ENCODE measurements around the gene ITPK1. TPM values are rescaled to one million over a fixed set of nuclear protein-coding genes. Genes with fewer than 3 reads are reported as not detected.

ITPK1 gene
- total RNA-seq, 1 donor from 2014 or later = 32.8 TPM

GRCh38 chr14:93054876-93055275 is 60.8 kb downstream of the ITPK1 start:
- no peak overlapping the region for H3K27ac Mint-ChIP-seq (ENCODE audit: unreplicated experiment)
- no peak for DNase-seq (ENCODE audit: extremely low spot score, unreplicated experiment)
- no peak for TF ChIP-seq CTCF (IDR thresholded peaks at IDR 0.05)
- no peaks in the 10 kb centered on the region for H3K9me3 Mint-ChIP-seq (ENCODE audit: unreplicated experiment)
- no peaks in the 10 kb centered on the region for H3K27me3 Mint-ChIP-seq (ENCODE audit: unreplicated experiment)
- no peaks in the 10 kb centered on the region for H3K36me3 Mint-ChIP-seq (ENCODE audit: unreplicated experiment)
- H3K4me1 Mint-ChIP-seq (ENCODE audit: unreplicated experiment) = peaks cover 20% of the 10 kb centered on the region
- H3K4me3 Mint-ChIP-seq (ENCODE audit: unreplicated experiment) = no peak overlapping the region

DNA sequence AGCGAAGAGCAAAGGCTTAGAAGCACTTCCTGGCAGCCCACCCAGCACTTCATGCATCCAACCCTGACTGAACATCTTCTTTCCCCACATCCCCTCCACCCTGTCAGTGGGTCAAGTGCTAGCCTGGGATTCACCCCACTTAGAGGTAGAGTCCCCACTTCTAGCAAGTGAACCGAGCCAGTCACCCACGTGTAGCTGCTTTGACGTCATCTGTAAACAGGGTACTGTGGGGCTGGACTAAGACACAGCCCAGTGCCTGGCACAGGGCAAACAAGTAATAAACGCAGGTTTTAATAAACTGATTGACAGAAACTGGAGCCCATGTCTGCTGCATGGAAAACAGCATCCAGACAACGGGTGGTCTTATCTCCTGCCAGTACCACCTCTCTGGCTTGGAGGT is 61.7 kb downstream of the ITPK1 start:
- Mint-ChIP-seq H3K27me3 (ENCODE audit: unreplicated experiment) (no peaks in the 10 kb centered on the region), H3K9me3 (ENCODE audit: unreplicated experiment) (no peaks in the 10 kb centered on the region), H3K4me3 (ENCODE audit: unreplicated experiment) (no peak overlapping the region), H3K27ac (ENCODE audit: unreplicated experiment) (no peak overlapping the region), H3K4me1 (ENCODE audit: unreplicated experiment) (peaks cover 28% of the 10 kb centered on the region), H3K36me3 (ENCODE audit: unreplicated experiment) (no peaks in the 10 kb centered on the region)
- TF ChIP-seq CTCF (IDR thresholded peaks at IDR 0.05) = no peak
- no peak for DNase-seq (ENCODE audit: extremely low spot score, unreplicated experiment)

DNA sequence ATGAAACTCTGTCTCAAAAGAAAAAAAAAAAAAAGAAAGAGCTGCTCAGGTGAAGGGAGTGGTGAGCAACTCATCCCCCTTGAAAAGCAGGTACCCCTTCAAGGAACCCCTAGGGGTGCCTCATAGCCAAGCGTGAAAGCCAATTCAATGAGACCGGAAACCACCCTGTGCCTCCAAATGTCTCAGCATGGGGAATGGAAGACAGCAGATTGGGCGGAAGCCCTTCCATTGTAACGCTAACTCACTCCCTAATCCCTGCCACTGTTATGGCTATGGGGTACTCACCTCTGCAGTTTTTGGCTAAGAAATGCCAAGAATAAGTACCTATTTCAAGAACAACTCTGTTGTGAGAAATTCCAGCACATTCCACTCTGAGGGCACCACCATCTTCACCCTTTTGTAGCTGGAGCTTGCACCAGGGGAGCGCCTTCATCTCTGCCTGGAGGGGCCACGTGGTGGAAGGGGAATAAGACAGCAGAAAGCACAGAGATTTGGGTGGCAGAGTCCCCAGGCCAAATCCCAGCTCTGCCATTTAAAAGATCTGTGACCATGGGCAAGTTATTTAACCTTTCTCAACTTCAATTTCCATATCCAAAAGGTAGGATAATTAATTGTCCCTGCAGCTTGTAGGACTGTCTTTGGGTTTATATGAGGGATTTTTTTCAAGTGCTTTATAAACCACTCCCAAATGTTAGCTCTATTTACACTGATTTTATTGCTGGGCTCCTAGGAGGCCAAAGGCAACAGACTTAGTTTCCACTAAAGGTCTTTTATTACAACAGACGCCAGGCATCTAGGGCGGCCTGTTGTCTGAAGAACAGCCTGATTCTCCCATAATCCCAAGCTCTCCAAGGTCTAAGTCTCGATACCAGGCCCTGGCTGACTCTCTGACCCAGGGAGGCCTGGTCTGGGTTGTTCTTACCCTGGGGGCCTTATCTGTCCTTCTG is 63.9 kb downstream of the ITPK1 start:
- Mint-ChIP-seq H3K27me3 (ENCODE audit: unreplicated experiment) (no peaks in the 10 kb centered on the region), H3K9me3 (ENCODE audit: unreplicated experiment) (no peaks in the 10 kb centered on the region), H3K27ac (ENCODE audit: unreplicated experiment) (no peak overlapping the region), H3K4me1 (ENCODE audit: unreplicated experiment) (peaks cover 23% of the 10 kb centered on the region), H3K4me3 (ENCODE audit: unreplicated experiment) (no peak overlapping the region), H3K36me3 (ENCODE audit: unreplicated experiment) (no peaks in the 10 kb centered on the region)
- no peak for DNase-seq (ENCODE audit: extremely low spot score, unreplicated experiment)
- TF ChIP-seq CTCF (IDR thresholded peaks at IDR 0.05) = no peak

GRCh38 chr14:93050761-93051160 is 65.0 kb downstream of the ITPK1 start:
- Mint-ChIP-seq H3K4me3 (ENCODE audit: unreplicated experiment) (no peak overlapping the region), H3K36me3 (ENCODE audit: unreplicated experiment) (peaks cover 4% of the 10 kb centered on the region)
- no peak for TF ChIP-seq CTCF (IDR thresholded peaks at IDR 0.05)

DNA sequence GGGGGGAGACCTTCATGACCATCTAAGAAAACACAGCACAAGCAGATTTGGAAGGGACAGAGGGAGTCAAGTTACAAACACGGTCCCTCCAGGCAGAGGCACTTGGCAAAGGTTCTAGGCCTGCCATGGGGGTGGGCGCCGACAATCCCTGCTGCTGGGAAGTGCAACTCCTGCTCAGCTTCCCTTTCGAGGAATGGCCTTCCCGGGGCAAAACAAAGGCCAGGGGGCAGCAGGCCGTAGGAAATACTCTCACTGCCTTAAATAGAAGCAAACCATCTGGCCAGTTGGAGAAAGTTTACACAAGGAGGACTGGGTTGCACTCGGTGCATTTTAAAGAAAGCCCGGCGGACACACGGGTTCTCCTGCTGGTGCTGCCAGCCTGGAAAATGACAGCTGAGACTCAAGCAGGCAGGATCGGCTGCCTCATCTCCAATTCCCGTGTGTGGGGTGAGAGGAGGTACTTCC is 65.8 kb downstream of the ITPK1 start:
- no peak overlapping the region for H3K27ac Mint-ChIP-seq (ENCODE audit: unreplicated experiment)
- no peak for TF ChIP-seq CTCF (IDR thresholded peaks at IDR 0.05)

More at GRCh38 chr14:93050761-93051160, 65.0 kb downstream of the ITPK1 start:
- H3K4me1 Mint-ChIP-seq (ENCODE audit: unreplicated experiment) = peaks cover 23% of the 10 kb centered on the region
- no peak for DNase-seq (ENCODE audit: extremely low spot score, unreplicated experiment)
- H3K27ac Mint-ChIP-seq (ENCODE audit: unreplicated experiment) = no peak overlapping the region
- H3K9me3 Mint-ChIP-seq (ENCODE audit: unreplicated experiment) = no peaks in the 10 kb centered on the region
- no peaks in the 10 kb centered on the region for H3K27me3 Mint-ChIP-seq (ENCODE audit: unreplicated experiment)

More for the DNA sequence above, 65.8 kb downstream of the ITPK1 start:
- Mint-ChIP-seq H3K27me3 (ENCODE audit: unreplicated experiment) (no peaks in the 10 kb centered on the region), H3K4me3 (ENCODE audit: unreplicated experiment) (no peak overlapping the region), H3K9me3 (ENCODE audit: unreplicated experiment) (no peaks in the 10 kb centered on the region), H3K36me3 (ENCODE audit: unreplicated experiment) (peaks cover 4% of the 10 kb centered on the region), H3K4me1 (ENCODE audit: unreplicated experiment) (peaks cover 32% of the 10 kb centered on the region)
- no peak for DNase-seq (ENCODE audit: extremely low spot score, unreplicated experiment)
